Activated CD8-positive, alpha-beta memory T cell treated with anti-CD3 and anti-CD28 coated beads, Interleukin-2, amount 50 U/mL, for 4 hours (primary cell): ENCODE data around the gene DALRD3.

ENCODE experiments used
- DNase-seq: peaks from one replicate; pipeline ENCODE4 v3.0.0-alpha.2; 2020

The DALRD3 gene

GRCh38 chr3:48974076-48974864 is 44.1 kb downstream of the DALRD3 start:
- no peak for DNase-seq

- no peak for DNase-seq
Observed at GRCh38 chr3:48970586-48970985, 47.8 kb downstream of the DALRD3 start.

- DNase-seq, result no peak
Observed at GRCh38 chr3:48966876-48967361, 51.5 kb downstream of the DALRD3 start.

- DNase-seq, result no peak
Observed at GRCh38 chr3:48966367-48966766, 52.0 kb downstream of the DALRD3 start.
